Skeletal muscle tissue (tissue), 4 donors: Measurements from ENCODE around the gene GPR162. TPM values are rescaled to one million over a fixed set of nuclear protein-coding genes. Genes with fewer than 3 reads are reported as not detected.

ENCODE experiments used
- H3K27ac ChIP-seq: one replicate; pipeline ENCODE4 v1.7.0; 2013; ENCODE audit warnings: mild to moderate bottlenecking, low read depth, low read length, inconsistent platforms
- H3K27me3 ChIP-seq, 3 donors: one replicate each; pipeline ENCODE4 v1.7.0; 2013; ENCODE audit warnings: low read length in 3 of 3; ENCODE audit not compliant: control insufficient read depth in 3 of 3, insufficient read depth in 3 of 3
- H3K36me3 ChIP-seq, 3 donors: one replicate each; pipeline ENCODE4 v1.7.0; 2013; ENCODE audit warnings: low read length in 3 of 3; ENCODE audit not compliant: control insufficient read depth in 3 of 3, insufficient read depth in 3 of 3
- H3K4me1 ChIP-seq, 3 donors: one replicate each; pipeline ENCODE4 v1.7.0; 2013; ENCODE audit warnings: low read length in 3 of 3, mild to moderate bottlenecking in 3 of 3; ENCODE audit not compliant: control insufficient read depth in 3 of 3, insufficient read depth in 3 of 3
- H3K4me3 ChIP-seq, 3 donors: one replicate each; pipeline ENCODE4 v1.7.0; 2013; ENCODE audit warnings: low read length in 3 of 3
- H3K9ac ChIP-seq, 3 donors: one replicate each; pipeline ENCODE4 v1.7.0; 2013; ENCODE audit warnings: low read length in 3 of 3, mild to moderate bottlenecking in 3 of 3, moderate library complexity in 2 of 3, low read depth in 1 of 3
- H3K9me3 ChIP-seq, 3 donors: one replicate each; pipeline ENCODE4 v1.7.0; 2013; ENCODE audit warnings: low read length in 3 of 3; ENCODE audit not compliant: control insufficient read depth in 3 of 3
- total RNA-seq: library from RNA; depleted of rRNA; stranded (reverse); fragments of >200 nt; gene quantifications from one replicate; pipeline ENCODE4 v1.2.3, GENCODE V29; 2014
- donor health status: Osteomylitis.

Gene GPR162
- total RNA-seq, 1 donor from 2014 or later = 8.9 TPM

DNA sequence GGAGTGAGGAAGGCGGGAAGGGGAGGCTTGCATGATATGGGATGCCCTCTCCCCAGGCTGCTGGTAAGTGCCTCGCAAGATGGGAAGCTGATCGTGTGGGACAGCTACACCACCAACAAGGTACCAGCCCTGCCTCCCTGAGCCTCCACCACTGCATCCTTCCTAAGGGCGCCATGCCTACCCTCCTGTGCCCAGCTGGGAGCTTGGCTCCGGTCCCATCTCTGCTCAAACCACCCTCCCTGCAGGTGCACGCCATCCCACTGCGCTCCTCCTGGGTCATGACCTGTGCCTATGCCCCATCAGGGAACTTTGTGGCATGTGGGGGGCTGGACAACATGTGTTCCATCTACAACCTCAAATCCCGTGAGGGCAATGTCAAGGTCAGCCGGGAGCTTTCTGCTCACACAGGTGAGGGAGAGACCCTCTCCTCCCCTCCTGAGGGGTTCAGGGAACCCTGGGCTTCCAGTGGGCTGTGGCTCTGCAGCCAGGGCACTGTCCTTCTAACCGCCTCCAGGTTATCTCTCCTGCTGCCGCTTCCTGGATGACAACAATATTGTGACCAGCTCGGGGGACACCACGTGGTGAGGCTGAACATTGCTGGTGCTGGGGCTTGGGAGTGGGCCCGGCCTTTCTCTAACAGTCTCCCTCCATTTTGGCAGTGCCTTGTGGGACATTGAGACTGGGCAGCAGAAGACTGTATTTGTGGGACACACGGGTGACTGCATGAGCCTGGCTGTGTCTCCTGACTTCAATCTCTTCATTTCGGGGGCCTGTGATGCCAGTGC lies 21.7 kb downstream of the GPR162 start:
- Histone ChIP-seq H3K4me1 (peaks cover 0 to 5% (median 0%) of the 10 kb centered on the region in 3 donors), H3K27me3 (no peaks in the 10 kb centered on the region), H3K36me3 (peaks cover 0 to 11% (median 5%) of the 10 kb centered on the region in 3 donors)

GRCh38 chr12:6845395-6845794 lies 23.8 kb downstream of the GPR162 start:
- H3K27me3 ChIP-seq = no peaks in the 10 kb centered on the region
- H3K9ac ChIP-seq = no peak overlapping the region
- peaks cover 0 to 9% (median 5%) of the 10 kb centered on the region in 3 donors for H3K36me3 ChIP-seq
- peaks cover 0 to 5% (median 0%) of the 10 kb centered on the region in 3 donors for H3K4me1 ChIP-seq
- H3K27ac ChIP-seq = no peak overlapping the region
- H3K4me3 ChIP-seq = no peak overlapping the region
- no peaks in the 10 kb centered on the region for H3K9me3 ChIP-seq

More for the DNA sequence above, 21.7 kb downstream of the GPR162 start:
- Histone ChIP-seq H3K4me3 (no peak overlapping the region), H3K9ac (no peak overlapping the region), H3K9me3 (no peaks in the 10 kb centered on the region), H3K27ac (no peak overlapping the region)

DNA sequence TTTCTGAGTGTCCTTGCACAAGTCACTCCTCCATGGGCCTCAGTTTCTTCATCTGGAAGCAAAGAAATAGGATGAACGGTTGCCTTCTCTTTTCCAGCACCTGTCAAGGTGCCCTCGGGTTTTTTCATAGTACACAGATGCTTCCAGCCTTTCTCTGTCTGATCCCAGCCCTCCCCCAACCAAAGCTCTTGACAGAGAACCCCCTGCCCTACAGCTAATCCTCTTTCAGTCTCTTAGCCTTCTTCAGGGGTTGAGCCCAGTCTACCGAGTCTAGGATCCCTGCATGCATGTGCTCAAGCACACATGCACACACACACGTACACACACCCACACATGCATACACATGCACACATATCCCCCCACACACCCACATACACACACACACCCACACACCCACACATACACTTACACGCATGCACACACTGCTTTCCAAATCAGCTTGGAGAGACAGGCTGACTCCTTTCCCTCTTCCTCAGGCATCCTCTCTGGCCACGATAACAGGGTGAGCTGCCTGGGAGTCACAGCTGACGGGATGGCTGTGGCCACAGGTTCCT lies 24.8 kb downstream of the GPR162 start:
- no peaks in the 10 kb centered on the region for H3K9me3 ChIP-seq
- no peak overlapping the region for H3K27ac ChIP-seq
- H3K27me3 ChIP-seq = no peaks in the 10 kb centered on the region
- peaks cover 7 to 8% (median 7%) of the 10 kb centered on the region in 3 donors for H3K4me1 ChIP-seq
- H3K4me3 ChIP-seq = no peak overlapping the region
- H3K36me3 ChIP-seq = peaks cover 0 to 9% (median 5%) of the 10 kb centered on the region in 3 donors
- H3K9ac ChIP-seq = no peak overlapping the region

DNA sequence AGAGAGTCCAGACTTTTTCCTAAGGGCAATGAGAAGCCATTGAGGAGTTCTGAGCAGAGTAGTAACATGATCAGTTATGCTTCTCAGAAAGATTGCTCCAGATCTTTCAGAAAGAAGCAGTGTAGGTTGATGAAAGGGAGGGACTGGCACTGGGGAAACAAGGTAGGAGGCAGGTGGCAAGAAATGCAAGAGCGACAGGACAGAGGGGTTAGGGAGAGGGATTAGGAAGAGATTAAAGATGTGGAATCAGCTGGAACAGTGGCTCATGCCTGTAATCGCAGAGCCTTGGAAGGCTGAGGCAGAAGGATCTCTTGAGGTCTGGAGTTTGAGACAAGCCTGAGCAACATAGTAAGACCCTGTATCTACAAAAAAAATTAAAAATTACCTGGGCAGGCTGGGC lies 26.1 kb downstream of the GPR162 start:
- Histone ChIP-seq H3K9me3 (no peaks in the 10 kb centered on the region), H3K4me1 (peaks cover 8 to 11% (median 10%) of the 10 kb centered on the region in 3 donors), H3K36me3 (peaks cover 0 to 9% (median 5%) of the 10 kb centered on the region in 3 donors), H3K4me3 (no peak overlapping the region), H3K27ac (no peak overlapping the region), H3K9ac (peak overlapping the region in 1 of 3 donors; percentile 8), H3K27me3 (no peaks in the 10 kb centered on the region)

- Histone ChIP-seq H3K4me1 (peaks cover 19 to 25% (median 23%) of the 10 kb centered on the region in 3 donors), H3K36me3 (peaks cover 0 to 9% (median 3%) of the 10 kb centered on the region in 3 donors), H3K9me3 (no peaks in the 10 kb centered on the region)
Measured at GRCh38 chr12:6849427-6849826, 27.8 kb downstream of the GPR162 start.

DNA sequence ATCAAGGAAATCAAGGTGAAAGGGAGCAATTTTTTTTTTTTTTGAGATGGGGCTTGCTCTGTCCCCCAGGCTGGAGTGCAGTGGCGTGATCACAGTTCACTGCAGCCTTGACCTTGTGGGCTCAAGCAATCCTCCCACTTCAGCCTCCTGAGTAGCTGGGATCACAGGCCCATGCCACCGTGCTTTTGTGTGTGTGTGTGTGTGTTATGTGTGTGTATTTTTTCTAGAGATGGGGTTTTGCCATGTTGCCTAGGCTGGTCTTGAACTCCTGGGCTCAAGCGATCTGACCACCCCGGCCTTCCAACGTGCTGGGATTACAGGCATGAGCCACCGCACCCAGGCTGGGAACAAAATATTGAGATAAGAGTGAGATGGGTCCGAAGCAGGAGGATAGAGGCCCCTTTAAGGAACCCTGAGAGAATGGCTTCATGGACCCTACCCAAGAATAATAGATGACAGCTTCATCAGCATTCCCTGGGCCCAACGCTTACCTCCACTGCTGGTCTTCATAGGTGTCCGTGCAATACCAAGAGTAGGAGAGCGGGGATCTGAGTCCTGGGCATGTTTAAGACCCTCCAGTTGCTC lies 28.4 kb downstream of the GPR162 start:
- Histone ChIP-seq H3K27me3 (no peaks in the 10 kb centered on the region), H3K4me3 (no peak overlapping the region), H3K27ac (no peak overlapping the region), H3K4me1 (peaks cover 19 to 25% (median 23%) of the 10 kb centered on the region in 3 donors), H3K9ac (no peak overlapping the region), H3K36me3 (peaks cover 0 to 6% (median 3%) of the 10 kb centered on the region in 3 donors), H3K9me3 (no peaks in the 10 kb centered on the region)

More at GRCh38 chr12:6849427-6849826, 27.8 kb downstream of the GPR162 start:
- H3K9ac ChIP-seq = no peak overlapping the region
- H3K27ac ChIP-seq = no peak overlapping the region
- no peak overlapping the region for H3K4me3 ChIP-seq
- H3K27me3 ChIP-seq = no peaks in the 10 kb centered on the region

DNA sequence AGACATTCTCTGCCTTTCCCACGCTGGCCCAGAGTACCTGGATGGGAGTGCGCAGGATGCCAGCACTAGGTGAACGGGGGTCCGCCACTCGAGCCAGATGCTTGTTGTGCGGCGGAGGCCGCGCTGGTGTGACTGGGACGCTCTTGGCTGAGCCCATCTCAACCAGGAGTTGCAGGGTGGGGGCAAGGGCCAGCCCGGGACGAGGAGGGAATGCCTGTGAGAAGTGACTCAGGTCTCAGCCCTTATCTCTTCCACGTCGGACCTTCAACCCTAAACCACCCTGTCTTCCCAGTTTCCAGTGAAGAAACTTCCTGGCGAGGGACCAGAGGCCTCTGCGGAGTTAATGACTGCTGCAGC lies 29.2 kb downstream of the GPR162 start:
- Histone ChIP-seq H3K9ac (peak overlapping the region in 1 of 3 donors; percentile 92), H3K36me3 (peaks cover 2 to 11% (median 3%) of the 10 kb centered on the region in 3 donors), H3K9me3 (no peaks in the 10 kb centered on the region), H3K27me3 (no peaks in the 10 kb centered on the region), H3K4me1 (peaks cover 19 to 25% (median 23%) of the 10 kb centered on the region in 3 donors), H3K4me3 (peak overlapping the region; percentile 99), H3K27ac (no peak overlapping the region)

DNA sequence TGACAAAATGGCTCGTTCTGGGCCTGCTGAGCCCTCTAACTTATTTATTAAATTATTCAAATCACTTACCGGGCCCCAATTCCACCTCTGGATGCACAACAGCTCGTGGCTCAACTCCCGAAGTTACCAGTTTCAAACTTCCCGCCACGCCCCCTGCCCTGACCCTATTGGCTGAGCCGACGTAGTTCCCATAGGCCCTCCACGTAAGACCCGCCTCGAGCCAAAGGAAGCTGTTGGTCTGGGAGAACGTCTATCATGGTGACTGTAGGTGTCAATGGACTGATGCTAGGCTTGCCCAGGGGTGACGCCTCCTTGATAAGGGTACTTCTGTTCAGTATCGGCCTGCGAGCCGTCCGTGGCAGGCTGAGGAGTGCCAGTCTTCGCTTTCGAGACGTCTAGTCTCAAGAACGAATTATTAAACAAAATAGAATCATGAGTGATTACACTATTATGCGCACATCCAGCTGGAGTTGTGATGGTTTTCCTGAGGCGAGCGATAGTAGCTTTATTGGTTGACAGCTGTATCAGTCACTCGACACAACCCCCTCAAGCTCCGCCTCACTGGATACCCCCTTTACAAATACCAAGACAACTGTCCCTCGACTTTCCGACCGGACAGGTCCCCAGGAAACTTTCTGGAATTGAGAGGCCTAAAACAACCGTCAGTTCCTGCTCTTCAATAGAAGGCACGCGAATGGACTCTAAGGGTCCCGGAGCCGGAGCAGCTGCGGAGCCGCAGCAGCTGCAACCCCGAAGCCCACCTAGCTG lies 29.7 kb downstream of the GPR162 start, which contains the start of gene CDCA3:
Gene CDCA3 (minus strand): TSS at position 134 of the 768 bp plus-strand sequence. CDS start 334 bp downstream, outside the sequence.
- Histone ChIP-seq H3K4me1 (peaks cover 19 to 25% (median 23%) of the 10 kb centered on the region in 3 donors), H3K36me3 (peaks cover 7 to 13% (median 8%) of the 10 kb centered on the region in 3 donors), H3K27ac (peak within 1 kb of the TSS; percentile 96), H3K4me3 (peak within 1 kb of the TSS; percentile 99), H3K9me3 (no peaks in the 10 kb centered on the region), H3K9ac (peak within 1 kb of the TSS; percentile 79 to 93 (median 92)), H3K27me3 (no peaks in the 10 kb centered on the region)

DNA sequence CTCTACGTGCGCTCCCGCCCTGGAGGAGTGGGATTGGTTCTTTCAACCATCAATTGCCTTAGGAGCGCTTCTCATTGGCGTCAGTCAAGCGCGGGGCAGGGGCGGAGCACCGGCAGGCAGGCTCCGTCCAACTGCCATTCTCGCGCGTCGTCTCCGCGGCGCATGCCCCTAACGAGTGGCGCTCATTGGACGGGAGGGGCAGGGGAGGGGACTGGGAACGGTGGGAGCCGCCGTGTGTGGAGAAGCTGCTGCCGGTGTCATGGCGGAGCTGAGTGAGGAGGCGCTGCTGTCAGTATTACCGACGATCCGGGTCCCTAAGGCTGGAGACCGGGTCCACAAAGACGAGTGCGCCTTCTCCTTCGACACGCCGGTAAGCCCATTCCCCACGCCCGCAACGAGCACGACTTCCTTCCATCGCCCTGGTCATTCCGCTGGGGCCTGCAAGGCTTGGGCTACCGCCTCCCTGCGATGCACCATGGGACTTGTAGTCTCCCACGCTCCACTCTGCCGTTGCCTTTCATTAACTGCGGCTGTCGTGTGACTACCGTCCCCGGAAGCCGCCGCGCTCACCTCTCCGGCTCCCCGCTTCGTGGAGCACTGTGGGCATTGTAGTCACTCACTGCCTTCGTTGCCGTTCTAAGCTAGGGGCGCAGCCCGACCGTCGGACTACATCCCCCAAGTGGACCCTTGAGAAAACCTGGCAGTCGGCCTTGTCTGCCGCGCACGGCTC lies 30.5 kb downstream of the GPR162 start, which contains the start of gene USP5:
Gene USP5 (plus strand): TSS at position 230 of the 730 bp plus-strand sequence. CDS start 30 bp downstream, at position 260.
- H3K36me3 ChIP-seq = peaks cover 14 to 21% (median 15%) of the 10 kb centered on the region in 3 donors

More for the DNA sequence above, 30.5 kb downstream of the GPR162 start, which contains the start of gene USP5:
- Histone ChIP-seq H3K9ac (peak within 1 kb of the TSS; percentile 79 to 93 (median 92)), H3K4me1 (peaks cover 19 to 25% (median 23%) of the 10 kb centered on the region in 3 donors), H3K27me3 (no peaks in the 10 kb centered on the region), H3K9me3 (no peaks in the 10 kb centered on the region), H3K27ac (peak within 1 kb of the TSS; percentile 96), H3K4me3 (peak within 1 kb of the TSS; percentile 99)
